K562 (cell line): ENCODE data around the gene DHDH. TPM values are rescaled to one million over a fixed set of nuclear protein-coding genes. Genes with fewer than 3 reads are reported as not detected.

Source experiments
- ARID1B ChIP-seq: fragments of 450-650 bp; IDR thresholded peaks from 2 replicates; pipeline ENCODE4 v1.6.1; 2016; ENCODE audit warnings: antibody characterized with exemption, mild to moderate bottlenecking, inconsistent platforms
- CREB3 ChIP-seq: fragments of 450-650 bp; conservative IDR thresholded peaks from 2 replicates; pipeline ENCODE4 v1.6.1; 2016; ENCODE audit warnings: missing genetic modification characterization, low read depth, mild to moderate bottlenecking, missing compliant biosample characterization, moderate library complexity
- CREM ChIP-seq: IDR thresholded peaks from 2 replicates; pipeline ENCODE4 v1.6.1; 2014; ENCODE audit warnings: antibody characterized with exemption, low read depth
- CTBP1 ChIP-seq: fragments of 450-650 bp; IDR thresholded peaks from 2 replicates; pipeline ENCODE4 v1.6.1; 2016; ENCODE audit warnings: borderline replicate concordance
- EHMT2 ChIP-seq: fragments of 450-650 bp; IDR thresholded peaks from 2 replicates; pipeline ENCODE4 v1.6.1; 2018; ENCODE audit warnings: antibody characterized with exemption
- FOXP1 ChIP-seq: sonication (generic); formaldehyde crosslinking; IDR thresholded peaks from 2 replicates; pipeline ENCODE4 v1.8.0; 2022; ENCODE audit warnings: mild to moderate bottlenecking, missing genetic modification reagents
- HDGF ChIP-seq: fragments of 450-650 bp; IDR thresholded peaks from 2 replicates; pipeline ENCODE4 v1.6.1; 2016
- HMBOX1 ChIP-seq: sonication (generic); IDR thresholded peaks from 2 replicates; pipeline ENCODE4 v1.6.1; 2016
- MEIS2 ChIP-seq: fragments of 450-650 bp; IDR thresholded peaks from 2 replicates; pipeline ENCODE4 v1.6.1; 2014; ENCODE audit warnings: mild to moderate bottlenecking; ENCODE audit not compliant: partially characterized antibody
- NFIC ChIP-seq: fragments of 450-650 bp; IDR thresholded peaks from 2 replicates; pipeline ENCODE4 v1.6.1; 2017; ENCODE audit warnings: mild to moderate bottlenecking, inconsistent platforms
- SLC30A9 ChIP-seq: fragments of 250-450 bp; sonication (Bioruptor Pico); IDR thresholded peaks from 2 replicates; pipeline ENCODE4 v1.8.0; 2022; ENCODE audit warnings: mild to moderate bottlenecking, moderate library complexity
- TAL1 ChIP-seq: fragments of 450-650 bp; IDR thresholded peaks from 2 replicates; pipeline ENCODE4 v1.6.1; 2016; ENCODE audit warnings: mild to moderate bottlenecking
- TRIM28 ChIP-seq: fragments of 450-650 bp; IDR thresholded peaks from 2 replicates; pipeline ENCODE4 v1.6.1; 2017
- U2AF2 ChIP-seq: fragments of 200-400 bp; formaldehyde crosslinking; optimal IDR thresholded peaks from 2 replicates; pipeline ENCODE3; 2017; ENCODE audit warnings: low read depth, mild to moderate bottlenecking, low read length
- YBX1 ChIP-seq: fragments of 450-650 bp; IDR thresholded peaks from 2 replicates; pipeline ENCODE4 v1.7.1; 2016; ENCODE audit warnings: mild to moderate bottlenecking
- ZFPM2 ChIP-seq: fragments of 250-450 bp; sonication (Bioruptor Pico); IDR thresholded peaks from 2 replicates; pipeline ENCODE4 v1.5.1; 2022; ENCODE audit warnings: mild to moderate bottlenecking
- ZNF347 ChIP-seq: fragments of 450-650 bp; formaldehyde crosslinking; IDR thresholded peaks from 2 replicates; pipeline ENCODE4 v1.4.0; 2020; ENCODE audit warnings: low read depth, mild to moderate bottlenecking, moderate library complexity
- polyA plus RNA-seq, 8 experiments: library from polyadenylated mRNA; depleted of rRNA in 4 of 8; stranded (reverse) in 5 of 8; unstranded in 3 of 8; fragments of >200 nt; fragmentation: Nextera tagmentation in 2 of 8; fragmentation: Illumina TruSeq in 1 of 8; extraction: Ambion mirVana in 2 of 8; extraction: Trizol in 1 of 8; gene quantifications; 2 replicates each; pipeline versions ENCODE4 v1.2.1 to v1.2.3, GENCODE V29; 2011 to 2014; ENCODE audit warnings: inconsistent platforms in 1 of 8, missing spikeins in 1 of 8
- total RNA-seq, 7 experiments: library from RNA; depleted of rRNA in 6 of 7; stranded (reverse); fragments of >200 nt in 6 of 7; fragmentation: Illumina TruSeq in 2 of 7; extraction: Trizol in 2 of 7; gene quantifications; 2 replicates each; pipeline versions ENCODE4 v1.2.1 to v1.2.3, GENCODE V29; 2011 to 2021; ENCODE audit warnings: low replicate concordance in 1 of 7
- TF ChIP-seq, protein P1 (sequence below): fragments of 450-650 bp; IDR thresholded peaks from 2 replicates; pipeline ENCODE4 v1.6.1; 2018; ENCODE audit warnings: mild to moderate bottlenecking, low read depth; ENCODE audit not compliant: partially characterized antibody
- TF ChIP-seq, protein P2 (sequence below): fragments of 200-800 bp; sonication (Bioruptor generic); IDR thresholded peaks from 2 replicates; pipeline ENCODE4 v1.6.1; 2017; ENCODE audit warnings: missing genetic modification characterization, missing compliant biosample characterization

DHDH gene
- total and polyA plus RNA-seq, 9 of the 15 experiments (the other 6 are each of a cell fraction or from before 2014, with no cell fraction given), result 0.37 to 1.9 (median 0.87) TPM

DNA sequence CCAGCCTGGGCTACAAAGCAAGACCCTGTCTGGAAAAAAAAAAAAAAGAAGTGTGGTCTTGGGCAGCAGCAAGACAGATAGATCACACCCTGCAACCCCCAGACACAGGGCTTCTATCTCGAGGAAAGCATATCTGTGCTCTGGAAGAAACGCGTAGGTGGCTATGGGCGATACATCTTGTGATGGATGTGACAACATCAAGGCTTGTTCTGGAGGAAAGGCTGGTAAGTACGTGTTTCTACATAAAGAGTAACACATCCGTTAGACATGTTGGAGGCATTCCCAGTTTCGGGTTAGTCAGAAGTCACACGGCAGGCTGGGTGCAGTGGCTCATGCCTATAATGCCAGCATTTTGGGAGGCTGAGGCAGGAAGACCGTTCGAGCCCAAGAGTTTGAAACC is 6.6 kb upstream of the DHDH start (continued):
- TF ChIP-seq CREB3 (no peak), FOXP1 (CRISPR knock-in tag) (no peak), ZNF347 (CRISPR knock-in tag) (no peak), EHMT2 (no peak), ZFPM2 (CRISPR knock-in tag) (no peak), MEIS2 (peak; percentile 83), TRIM28 (no peak), HDGF (no peak), CREM (peak; percentile 67), ARID1B (peak; percentile 23; the same call in 1 of the 2 replicates), HMBOX1 (peak; percentile 57; the same call in 1 of the 2 replicates), TAL1 (0 out of 2 replicates have a peak, but pooled peaks have one; percentile 8), YBX1 (no peak), NFIC (peak; percentile 41; the same call in 1 of the 2 replicates), U2AF2 (no peak), SLC30A9 (no peak), CTBP1 (peak; percentile 77; the same call in 1 of the 2 replicates)
- TF ChIP-seq, protein P1, sequence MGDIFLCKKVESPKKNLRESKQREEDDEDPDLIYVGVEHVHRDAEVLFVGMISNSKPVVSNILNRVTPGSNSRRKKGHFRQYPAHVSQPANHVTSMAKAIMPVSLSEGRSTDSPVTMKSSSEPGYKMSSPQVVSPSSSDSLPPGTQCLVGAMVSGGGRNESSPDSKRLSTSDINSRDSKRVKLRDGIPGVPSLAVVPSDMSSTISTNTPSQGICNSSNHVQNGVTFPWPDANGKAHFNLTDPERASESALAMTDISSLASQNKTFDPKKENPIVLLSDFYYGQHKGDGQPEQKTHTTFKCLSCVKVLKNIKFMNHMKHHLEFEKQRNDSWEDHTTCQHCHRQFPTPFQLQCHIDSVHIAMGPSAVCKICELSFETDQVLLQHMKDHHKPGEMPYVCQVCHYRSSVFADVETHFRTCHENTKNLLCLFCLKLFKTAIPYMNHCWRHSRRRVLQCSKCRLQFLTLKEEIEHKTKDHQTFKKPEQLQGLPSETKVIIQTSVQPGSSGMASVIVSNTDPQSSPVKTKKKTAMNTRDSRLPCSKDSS, result no peak
- TF ChIP-seq, protein P2, sequence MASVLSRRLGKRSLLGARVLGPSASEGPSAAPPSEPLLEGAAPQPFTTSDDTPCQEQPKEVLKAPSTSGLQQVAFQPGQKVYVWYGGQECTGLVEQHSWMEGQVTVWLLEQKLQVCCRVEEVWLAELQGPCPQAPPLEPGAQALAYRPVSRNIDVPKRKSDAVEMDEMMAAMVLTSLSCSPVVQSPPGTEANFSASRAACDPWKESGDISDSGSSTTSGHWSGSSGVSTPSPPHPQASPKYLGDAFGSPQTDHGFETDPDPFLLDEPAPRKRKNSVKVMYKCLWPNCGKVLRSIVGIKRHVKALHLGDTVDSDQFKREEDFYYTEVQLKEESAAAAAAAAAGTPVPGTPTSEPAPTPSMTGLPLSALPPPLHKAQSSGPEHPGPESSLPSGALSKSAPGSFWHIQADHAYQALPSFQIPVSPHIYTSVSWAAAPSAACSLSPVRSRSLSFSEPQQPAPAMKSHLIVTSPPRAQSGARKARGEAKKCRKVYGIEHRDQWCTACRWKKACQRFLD (CRISPR knock-in tag), result no peak
